Stimulated activated CD8-positive, alpha-beta memory T cell treated with anti-CD3 and anti-CD28 coated beads, Interleukin-7, amount 100 ng/mL, for 4 hours (primary cell): ENCODE data around the gene ERMARD.

Experiments
- DNase-seq, 2 donors: peaks; one replicate each; pipeline ENCODE4 v3.0.0-alpha.2; 2020; ENCODE audit warnings: low read depth in 2 of 2

Gene ERMARD

DNA sequence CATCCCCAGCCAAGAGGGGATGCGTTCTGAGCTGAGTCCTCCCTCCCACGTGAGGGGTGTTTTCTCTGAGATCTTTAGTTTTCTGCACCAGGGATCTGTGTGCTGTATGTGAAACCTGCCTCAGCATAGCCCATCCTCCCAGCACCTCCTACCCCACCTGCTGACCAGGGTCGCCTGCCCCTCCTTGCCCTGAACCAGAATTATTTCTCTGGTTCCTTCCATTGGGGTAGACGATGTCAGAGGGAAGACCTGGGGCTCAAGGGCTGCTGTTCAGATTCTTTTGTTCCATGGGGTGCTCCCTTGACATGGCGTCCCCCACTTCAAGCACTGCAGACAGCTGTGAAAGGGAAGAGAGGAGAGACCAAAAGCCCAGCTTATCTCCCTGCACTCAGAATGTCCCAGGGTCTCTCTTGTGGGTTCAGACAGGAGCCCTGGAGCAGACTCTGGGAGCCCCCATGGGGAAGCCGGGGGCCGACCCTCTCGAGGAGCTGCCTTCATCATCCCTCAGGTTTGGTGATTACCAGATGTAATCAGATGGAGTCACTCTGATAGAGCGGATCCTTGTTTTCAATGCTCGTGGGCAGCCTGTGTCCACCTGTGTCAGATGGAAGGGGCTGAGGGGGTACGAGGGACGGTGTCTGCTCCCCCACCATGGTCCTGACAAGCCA is 74.3 kb downstream of the ERMARD start:
- DNase-seq: no peak

GRCh38 chr6:169826697-169827096 is 75.3 kb downstream of the ERMARD start:
- DNase-seq: no peak

DNA sequence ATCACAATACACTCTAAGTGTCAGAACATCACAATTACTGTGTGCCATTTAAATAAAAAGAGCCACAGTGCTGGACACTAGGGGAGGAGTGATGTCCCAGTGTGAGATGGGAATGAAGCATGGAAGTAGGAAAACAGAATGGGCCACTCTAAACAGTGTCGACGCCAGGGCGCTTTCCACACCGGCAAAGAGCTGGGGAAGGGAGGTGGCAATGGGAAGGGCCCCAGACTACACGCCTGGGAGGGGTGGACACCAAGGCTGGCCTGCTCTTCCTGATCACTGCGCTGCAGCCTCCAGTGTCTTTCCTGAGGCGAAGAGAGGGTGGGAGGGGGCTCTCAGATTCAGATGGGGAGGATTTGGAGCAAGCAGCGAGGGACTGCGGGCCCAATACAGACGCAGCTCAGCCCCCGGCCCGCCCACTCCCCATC is 75.9 kb downstream of the ERMARD start:
- DNase-seq: no peak

- DNase-seq: no peak
Observed at GRCh38 chr6:169828176-169828575, 76.8 kb downstream of the ERMARD start.

- DNase-seq: no peak
Observed at GRCh38 chr6:169829786-169830185, 78.4 kb downstream of the ERMARD start.

DNA sequence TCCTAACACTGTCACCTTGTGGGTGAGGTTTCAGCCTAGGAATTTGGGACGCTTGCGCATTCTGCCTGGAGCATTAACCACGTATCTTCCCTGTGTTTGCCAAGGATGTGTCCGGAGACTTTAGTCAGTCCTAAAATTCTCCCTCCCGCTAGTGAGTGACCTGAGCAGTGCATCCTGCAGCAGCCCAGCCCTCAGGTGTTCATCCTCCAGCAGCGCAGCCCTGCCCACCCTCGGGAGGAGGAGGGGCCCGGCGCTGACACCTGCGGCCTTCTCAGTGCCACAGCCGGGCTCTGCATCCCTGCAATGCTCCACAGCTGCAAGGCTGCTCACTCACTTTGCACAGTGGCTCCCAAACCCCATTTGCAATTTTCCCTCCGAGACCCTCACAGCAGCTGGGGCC is 79.5 kb downstream of the ERMARD start:
- no peak for DNase-seq
